ENCODE results near the gene NPNT.
A peak's percentile ranks its signal among the peaks of the same experiment; 100 is the strongest.
"Not testable (repeated sequence)": the region's sequence is repeated elsewhere in the genome, so short reads cannot be mapped to it uniquely, and the experiment has no call there.

The NPNT gene

GRCh38 chr4:105894660-105895582 is at the start of gene NPNT:
NPNT (plus strand) TSS chr4:105895471; CDS start chr4:105895653, 182 bp downstream.
- Histone ChIP-seq H3K36me3 (ENCODE audit: control insufficient read depth, low read depth, low read length) (no peaks in the 10 kb centered on the region), H3K27ac (ENCODE audit: low read length) (no peak within 1 kb of the TSS), H3K9me3 (ENCODE audit: control insufficient read depth, low read depth, low read length) (no peaks in the 10 kb centered on the region), H3K4me1 (ENCODE audit: control insufficient read depth, low read depth, low read length) (no peaks in the 10 kb centered on the region), H3K4me3 (ENCODE audit: low read length) (peak within 1 kb of the TSS; percentile 58), H3K27me3 (ENCODE audit: control insufficient read depth, insufficient read depth, low read length) (peaks cover 73% of the 10 kb centered on the region), H3K9ac (ENCODE audit: low read length) (no peak within 1 kb of the TSS)

GRCh38 chr4:105845559-105845958 is 49.7 kb upstream of the NPNT start:
- no peak overlapping the region for H3K27ac ChIP-seq (ENCODE audit: low read length)
- no peaks in the 10 kb centered on the region for H3K27me3 ChIP-seq (ENCODE audit: control insufficient read depth, insufficient read depth, low read length)
- no peak overlapping the region for H3K9ac ChIP-seq (ENCODE audit: low read length)
- H3K9me3 ChIP-seq (ENCODE audit: control insufficient read depth, low read depth, low read length) = no peaks in the 10 kb centered on the region
- H3K36me3 ChIP-seq (ENCODE audit: control insufficient read depth, low read depth, low read length) = no peaks in the 10 kb centered on the region
- no peak overlapping the region for H3K4me3 ChIP-seq (ENCODE audit: low read length)
- H3K4me1 ChIP-seq (ENCODE audit: control insufficient read depth, low read depth, low read length) = peaks cover 13% of the 10 kb centered on the region

- not testable (repeated sequence) for H3K27me3 ChIP-seq (ENCODE audit: control insufficient read depth, insufficient read depth, low read length); H3K36me3 ChIP-seq (ENCODE audit: control insufficient read depth, low read depth, low read length); H3K27ac ChIP-seq (ENCODE audit: low read length); H3K9ac ChIP-seq (ENCODE audit: low read length); H3K9me3 ChIP-seq (ENCODE audit: control insufficient read depth, low read depth, low read length); H3K4me3 ChIP-seq (ENCODE audit: low read length)
- peaks cover 13% of the 10 kb centered on the region for H3K4me1 ChIP-seq (ENCODE audit: control insufficient read depth, low read depth, low read length)
These were observed 46.9 kb upstream of the NPNT start for GRCh38 chr4:105848359-105848758.

- Histone ChIP-seq H3K4me3 (ENCODE audit: low read length) (no peak overlapping the region), H3K9me3 (ENCODE audit: control insufficient read depth, low read depth, low read length) (no peaks in the 10 kb centered on the region), H3K36me3 (ENCODE audit: control insufficient read depth, low read depth, low read length) (no peaks in the 10 kb centered on the region), H3K27me3 (ENCODE audit: control insufficient read depth, insufficient read depth, low read length) (no peaks in the 10 kb centered on the region), H3K4me1 (ENCODE audit: control insufficient read depth, low read depth, low read length) (no peaks in the 10 kb centered on the region), H3K9ac (ENCODE audit: low read length) (no peak overlapping the region), H3K27ac (ENCODE audit: low read length) (no peak overlapping the region)
These were observed 44.1 kb upstream of the NPNT start for GRCh38 chr4:105851196-105851595.

DNA sequence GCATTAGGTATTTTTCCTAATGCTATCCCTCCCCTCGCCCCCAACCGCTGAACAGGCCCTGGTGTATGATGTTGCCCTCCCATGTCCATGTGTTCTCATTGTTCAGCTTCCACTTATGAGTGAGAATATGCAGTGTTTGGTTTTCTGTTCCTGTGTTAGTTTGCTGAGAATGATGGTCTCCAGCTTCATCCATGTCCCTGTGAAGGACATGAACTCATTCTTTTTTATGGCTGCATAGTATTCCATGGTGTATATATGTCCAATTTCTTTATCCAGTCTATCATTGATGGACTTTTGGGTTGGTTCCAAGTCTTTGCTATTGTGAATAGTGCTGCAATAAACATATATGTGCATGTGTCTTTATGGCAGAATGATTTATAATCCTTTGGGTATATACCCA is 43.0 kb upstream of the NPNT start:
- not testable (repeated sequence) for H3K27ac ChIP-seq (ENCODE audit: low read length); H3K27me3 ChIP-seq (ENCODE audit: control insufficient read depth, insufficient read depth, low read length); H3K4me1 ChIP-seq (ENCODE audit: control insufficient read depth, low read depth, low read length); H3K9ac ChIP-seq (ENCODE audit: low read length); H3K36me3 ChIP-seq (ENCODE audit: control insufficient read depth, low read depth, low read length); H3K4me3 ChIP-seq (ENCODE audit: low read length); H3K9me3 ChIP-seq (ENCODE audit: control insufficient read depth, low read depth, low read length)

DNA sequence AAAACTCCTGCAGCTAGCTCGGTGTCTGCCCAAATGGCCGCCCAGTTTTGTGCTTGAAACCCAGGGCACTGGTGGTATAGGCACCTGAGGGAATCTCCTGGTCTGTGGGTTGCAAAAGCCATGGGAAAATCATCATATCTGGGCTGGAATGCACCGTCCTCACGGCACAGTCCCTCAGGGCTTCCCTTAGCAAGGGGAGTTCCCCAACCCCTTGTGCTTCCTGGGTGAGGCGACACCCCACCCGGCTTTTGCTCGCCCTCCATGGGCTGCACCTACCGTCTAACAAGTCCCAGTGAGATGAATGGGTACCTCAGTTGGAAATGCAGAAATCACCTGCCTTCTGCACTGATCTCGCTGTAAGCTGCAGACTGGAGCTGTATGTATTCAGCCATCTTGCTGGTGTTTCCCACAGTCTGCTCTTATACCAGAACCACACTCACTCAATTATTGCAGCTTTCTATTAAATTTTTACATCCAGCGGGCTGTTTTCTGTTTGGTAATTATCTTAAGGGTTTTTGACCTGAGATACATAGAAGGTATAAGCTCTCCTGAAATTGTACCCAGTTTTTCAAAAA is 36.7 kb upstream of the NPNT start:
- Histone ChIP-seq H3K27me3 (ENCODE audit: control insufficient read depth, insufficient read depth, low read length) (no peaks in the 10 kb centered on the region), H3K27ac (ENCODE audit: low read length) (no peak overlapping the region), H3K4me3 (ENCODE audit: low read length) (no peak overlapping the region)

DNA sequence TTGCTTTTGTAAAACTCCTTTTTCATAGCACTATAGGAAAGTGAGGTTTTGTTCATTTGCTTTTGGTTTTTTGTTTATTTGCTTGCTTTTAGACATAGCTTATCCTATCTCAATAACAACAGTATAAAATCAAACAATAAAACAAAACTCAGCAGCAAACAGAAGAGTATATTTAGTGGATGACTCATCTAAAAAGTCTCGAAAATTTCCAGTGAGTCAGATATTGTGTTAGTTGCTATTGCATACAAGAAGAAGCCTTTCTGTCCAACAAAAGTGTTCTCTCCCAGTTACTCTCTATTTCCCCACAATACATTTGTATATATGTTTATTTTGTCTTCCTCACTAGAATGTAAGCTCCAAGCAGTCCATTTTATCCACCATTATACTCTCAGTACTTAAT is 36.0 kb upstream of the NPNT start:
- Histone ChIP-seq H3K27me3 (ENCODE audit: control insufficient read depth, insufficient read depth, low read length) (no peaks in the 10 kb centered on the region), H3K36me3 (ENCODE audit: control insufficient read depth, low read depth, low read length) (no peaks in the 10 kb centered on the region), H3K9ac (ENCODE audit: low read length) (no peak overlapping the region), H3K27ac (ENCODE audit: low read length) (no peak overlapping the region), H3K4me3 (ENCODE audit: low read length) (no peak overlapping the region), H3K9me3 (ENCODE audit: control insufficient read depth, low read depth, low read length) (peaks cover 10% of the 10 kb centered on the region), H3K4me1 (ENCODE audit: control insufficient read depth, low read depth, low read length) (no peaks in the 10 kb centered on the region)

More for the DNA sequence above, 36.7 kb upstream of the NPNT start:
- Histone ChIP-seq H3K4me1 (ENCODE audit: control insufficient read depth, low read depth, low read length) (no peaks in the 10 kb centered on the region), H3K36me3 (ENCODE audit: control insufficient read depth, low read depth, low read length) (no peaks in the 10 kb centered on the region), H3K9me3 (ENCODE audit: control insufficient read depth, low read depth, low read length) (peaks cover 10% of the 10 kb centered on the region), H3K9ac (ENCODE audit: low read length) (no peak overlapping the region)

DNA sequence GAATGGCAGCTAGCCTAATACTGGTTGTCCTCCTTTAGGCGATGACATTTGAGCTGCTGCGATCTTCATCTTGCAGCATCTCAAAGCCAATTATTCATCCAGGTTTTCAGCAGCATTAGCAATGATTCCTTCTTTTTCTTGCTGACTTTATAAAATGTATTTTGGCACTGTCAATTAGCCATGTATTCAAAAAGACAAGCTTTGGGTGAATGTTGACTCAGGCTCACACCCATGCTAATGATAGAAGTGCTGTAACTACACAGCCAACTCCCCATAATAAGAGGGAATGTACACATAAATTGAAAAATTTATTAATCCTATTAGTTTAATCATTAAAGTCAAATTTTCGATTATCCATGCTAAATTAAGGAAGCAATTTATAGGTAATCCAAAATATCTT is 24.3 kb upstream of the NPNT start:
- H3K9ac ChIP-seq (ENCODE audit: low read length) = no peak overlapping the region
- no peaks in the 10 kb centered on the region for H3K9me3 ChIP-seq (ENCODE audit: control insufficient read depth, low read depth, low read length)
- H3K4me1 ChIP-seq (ENCODE audit: control insufficient read depth, low read depth, low read length) = peaks cover 10% of the 10 kb centered on the region
- no peak overlapping the region for H3K4me3 ChIP-seq (ENCODE audit: low read length)
- H3K27ac ChIP-seq (ENCODE audit: low read length) = no peak overlapping the region
- H3K27me3 ChIP-seq (ENCODE audit: control insufficient read depth, insufficient read depth, low read length) = no peaks in the 10 kb centered on the region
- H3K36me3 ChIP-seq (ENCODE audit: control insufficient read depth, low read depth, low read length) = no peaks in the 10 kb centered on the region

- Histone ChIP-seq H3K4me1 (ENCODE audit: control insufficient read depth, low read depth, low read length) (peaks cover 10% of the 10 kb centered on the region), H3K27ac (ENCODE audit: low read length) (no peak overlapping the region), H3K4me3 (ENCODE audit: low read length) (no peak overlapping the region), H3K27me3 (ENCODE audit: control insufficient read depth, insufficient read depth, low read length) (no peaks in the 10 kb centered on the region), H3K36me3 (ENCODE audit: control insufficient read depth, low read depth, low read length) (no peaks in the 10 kb centered on the region), H3K9me3 (ENCODE audit: control insufficient read depth, low read depth, low read length) (no peaks in the 10 kb centered on the region), H3K9ac (ENCODE audit: low read length) (no peak overlapping the region)
These were observed 23.3 kb upstream of the NPNT start for GRCh38 chr4:105871997-105872396.

DNA sequence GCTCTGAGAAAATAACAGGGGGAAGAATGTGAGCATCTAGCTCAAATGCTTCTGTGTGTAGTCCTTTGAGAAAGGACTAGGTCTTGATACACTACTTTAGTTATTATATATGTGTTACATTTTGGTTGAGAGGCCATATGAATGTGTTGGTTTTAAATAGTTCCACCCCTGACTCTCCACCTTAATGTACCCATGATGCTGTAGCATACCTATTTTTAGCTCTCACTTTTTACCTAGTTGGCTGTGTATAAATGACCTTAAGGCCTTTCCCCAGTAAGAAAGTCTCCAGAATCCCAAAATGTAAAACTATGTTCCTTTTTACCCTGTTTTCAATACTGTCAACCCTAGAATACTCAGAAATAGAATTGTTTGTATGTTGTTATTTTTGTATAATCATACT is 20.0 kb upstream of the NPNT start:
- H3K9ac ChIP-seq (ENCODE audit: low read length) = no peak overlapping the region
- no peaks in the 10 kb centered on the region for H3K36me3 ChIP-seq (ENCODE audit: control insufficient read depth, low read depth, low read length)
- peaks cover 6% of the 10 kb centered on the region for H3K9me3 ChIP-seq (ENCODE audit: control insufficient read depth, low read depth, low read length)
- no peaks in the 10 kb centered on the region for H3K27me3 ChIP-seq (ENCODE audit: control insufficient read depth, insufficient read depth, low read length)
- H3K27ac ChIP-seq (ENCODE audit: low read length) = no peak overlapping the region
- no peak overlapping the region for H3K4me3 ChIP-seq (ENCODE audit: low read length)
- peaks cover 10% of the 10 kb centered on the region for H3K4me1 ChIP-seq (ENCODE audit: control insufficient read depth, low read depth, low read length)

GRCh38 chr4:105878668-105879067 is 16.6 kb upstream of the NPNT start:
- Histone ChIP-seq H3K27ac (ENCODE audit: low read length) (no peak overlapping the region), H3K9me3 (ENCODE audit: control insufficient read depth, low read depth, low read length) (peaks cover 7% of the 10 kb centered on the region)

DNA sequence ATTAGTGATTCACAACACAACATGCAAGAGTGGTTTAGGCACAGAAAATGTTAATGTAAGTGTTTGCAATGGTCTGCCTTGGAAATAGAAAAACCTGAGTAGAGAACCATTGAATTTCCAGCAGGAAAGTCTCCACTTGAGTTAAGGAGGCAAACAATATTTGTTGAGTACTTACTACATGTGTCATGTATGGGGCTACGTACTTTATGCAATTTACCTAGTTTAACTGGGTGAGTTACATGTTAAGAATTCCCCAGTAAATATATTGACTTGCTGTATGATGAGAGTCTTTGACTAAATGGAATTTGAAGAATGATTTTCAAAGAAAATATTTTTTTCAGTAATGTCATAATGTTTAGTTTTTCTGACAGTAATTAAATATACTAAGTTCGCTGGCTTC is 7.8 kb upstream of the NPNT start:
- no peaks in the 10 kb centered on the region for H3K9me3 ChIP-seq (ENCODE audit: control insufficient read depth, low read depth, low read length)
- H3K4me1 ChIP-seq (ENCODE audit: control insufficient read depth, low read depth, low read length) = no peaks in the 10 kb centered on the region
- no peak overlapping the region for H3K9ac ChIP-seq (ENCODE audit: low read length)
- no peak overlapping the region for H3K27ac ChIP-seq (ENCODE audit: low read length)
- no peak overlapping the region for H3K4me3 ChIP-seq (ENCODE audit: low read length)
- H3K27me3 ChIP-seq (ENCODE audit: control insufficient read depth, insufficient read depth, low read length) = peaks cover 5% of the 10 kb centered on the region
- H3K36me3 ChIP-seq (ENCODE audit: control insufficient read depth, low read depth, low read length) = no peaks in the 10 kb centered on the region

More at GRCh38 chr4:105878668-105879067, 16.6 kb upstream of the NPNT start:
- H3K4me3 ChIP-seq (ENCODE audit: low read length) = no peak overlapping the region
- no peak overlapping the region for H3K9ac ChIP-seq (ENCODE audit: low read length)
- H3K27me3 ChIP-seq (ENCODE audit: control insufficient read depth, insufficient read depth, low read length) = no peaks in the 10 kb centered on the region
- no peaks in the 10 kb centered on the region for H3K36me3 ChIP-seq (ENCODE audit: control insufficient read depth, low read depth, low read length)
- no peaks in the 10 kb centered on the region for H3K4me1 ChIP-seq (ENCODE audit: control insufficient read depth, low read depth, low read length)

All from iPS-18a (cell line).